Measurements from ENCODE around the gene F11R.
A peak's percentile ranks its signal among the peaks of the same experiment; 100 is the strongest.
"Not testable (repeated sequence)": the region's sequence is repeated elsewhere in the genome, so short reads cannot be mapped to it uniquely, and the experiment has no call there.

F11R gene

DNA sequence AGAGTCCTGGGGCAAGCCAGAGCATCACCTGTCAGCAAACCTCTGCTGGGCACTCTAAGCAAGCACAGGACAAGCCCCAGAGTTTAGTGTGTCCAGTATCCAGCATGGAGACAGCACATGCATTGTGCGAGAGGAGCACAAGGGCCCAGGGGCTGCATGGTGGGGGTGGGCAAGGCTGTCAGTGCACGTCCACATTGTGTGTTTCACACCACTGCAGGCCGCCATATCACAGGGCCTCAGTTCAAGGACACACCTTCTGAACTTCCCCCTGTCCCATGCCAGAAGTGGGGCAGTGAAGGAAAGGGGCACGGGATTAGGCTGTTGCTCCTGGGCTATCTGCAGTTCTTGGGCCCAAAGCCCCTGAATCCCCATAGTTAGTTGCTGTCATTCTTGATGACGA lies 18.6 kb upstream of the F11R start:
- DNase-seq, result no peak

DNA sequence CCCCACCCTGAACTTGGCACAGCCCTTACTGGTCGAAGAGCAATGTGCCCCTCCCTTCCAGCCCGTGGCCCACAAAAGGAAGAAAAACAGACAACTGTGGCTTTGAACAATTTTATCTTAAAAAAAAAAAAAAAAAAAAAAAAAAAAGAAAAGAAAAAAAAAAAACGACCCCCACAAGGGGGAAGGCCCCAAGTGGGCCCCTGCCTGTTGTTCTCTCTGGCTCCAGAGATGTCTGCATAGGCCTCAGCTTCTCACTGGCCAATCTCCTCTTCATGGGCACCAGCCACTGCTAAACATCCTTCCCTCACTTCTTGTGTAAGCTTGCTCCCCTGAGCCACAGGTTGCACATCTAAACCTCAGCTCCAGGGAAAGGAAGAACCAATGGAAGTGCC lies 18.2 kb upstream of the F11R start:
- no peak for DNase-seq

DNA sequence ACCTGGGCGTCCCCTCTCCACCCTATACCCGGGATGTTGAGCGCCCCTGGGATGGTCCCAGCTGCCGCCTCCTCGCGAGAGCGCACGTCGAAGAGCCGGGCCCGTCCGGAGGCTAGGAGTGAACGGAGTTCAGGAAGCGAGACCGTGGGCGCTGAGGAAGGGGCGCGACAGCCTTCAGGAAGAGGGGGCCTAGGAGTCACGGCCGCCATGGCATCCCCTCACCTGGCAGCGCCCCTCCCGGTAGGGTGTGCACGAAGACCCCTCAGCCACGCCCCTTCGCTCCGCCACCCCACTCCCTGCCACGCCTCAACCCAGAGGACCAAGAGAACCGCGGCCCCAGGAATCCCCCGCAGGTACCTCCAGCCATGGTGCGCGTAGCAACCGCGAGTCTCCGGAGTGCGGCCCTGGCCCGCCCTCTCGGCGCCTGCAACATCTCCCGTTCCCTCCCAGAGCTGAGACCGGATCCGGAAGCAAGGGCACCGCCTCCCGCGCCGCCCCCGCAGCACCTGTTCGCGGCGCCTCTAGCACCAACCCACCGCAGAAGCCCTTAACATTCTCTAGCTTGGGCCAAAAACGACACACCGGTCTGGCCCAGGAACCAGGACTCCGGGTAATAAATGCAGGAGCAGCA lies 17.7 kb upstream of the F11R start, which contains the start of gene TSTD1:
Gene TSTD1 (minus strand): TSS at position 442 of the 631 bp plus-strand sequence. CDS start 75 bp downstream, at position 367.
- DNase-seq, result peak; percentile 67

GRCh38 chr1:161037661-161038522 lies 16.9 kb upstream of the F11R start:
- no peak for DNase-seq

DNA sequence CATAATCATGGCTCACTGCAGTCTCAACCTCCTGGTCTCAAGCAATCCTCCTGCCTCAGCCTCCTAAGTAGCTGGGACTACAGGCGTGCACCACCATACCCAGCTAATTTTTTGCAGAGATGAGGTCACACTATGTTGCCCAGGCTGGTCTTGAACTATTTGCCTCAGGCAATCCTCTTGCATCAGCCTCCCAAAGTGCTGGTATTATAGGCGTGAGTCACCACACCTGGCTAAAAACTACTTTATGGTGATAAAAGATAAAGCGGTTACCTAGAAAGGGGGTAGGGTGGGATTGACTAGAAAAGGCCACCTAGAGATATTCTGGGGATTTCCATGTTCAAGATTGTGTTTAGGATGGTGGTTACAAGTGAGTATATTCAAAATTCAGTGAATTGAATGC lies 12.8 kb upstream of the F11R start:
- DNase-seq, result peak; percentile 61

GRCh38 chr1:161032409-161032808 lies 11.5 kb upstream of the F11R start:
- DNase-seq, result no peak

- DNase-seq, result no peak
Measured at GRCh38 chr1:161031874-161032273, 10.9 kb upstream of the F11R start.

DNA sequence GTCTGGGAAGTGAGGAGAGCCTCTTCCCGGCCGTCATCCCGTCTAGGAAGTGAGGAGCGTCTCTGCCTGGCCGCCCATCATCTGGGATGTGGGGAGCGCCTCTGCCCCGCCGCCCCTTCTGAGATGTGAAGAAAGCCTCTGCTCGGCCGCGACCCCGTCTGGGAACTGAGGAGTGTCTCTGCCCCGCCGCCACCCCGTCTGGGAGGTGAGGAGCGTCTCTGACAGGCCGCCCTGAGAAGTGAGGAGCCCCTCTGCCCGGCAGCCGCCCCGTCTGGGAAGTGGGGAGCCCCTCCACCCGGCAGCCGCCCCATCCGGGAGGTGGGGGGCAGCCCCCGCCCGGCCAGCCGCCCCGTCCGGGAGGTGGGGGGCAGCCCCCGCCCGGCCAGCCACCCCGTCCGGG lies 8.5 kb upstream of the F11R start:
- DNase-seq, result not testable (repeated sequence)

DNA sequence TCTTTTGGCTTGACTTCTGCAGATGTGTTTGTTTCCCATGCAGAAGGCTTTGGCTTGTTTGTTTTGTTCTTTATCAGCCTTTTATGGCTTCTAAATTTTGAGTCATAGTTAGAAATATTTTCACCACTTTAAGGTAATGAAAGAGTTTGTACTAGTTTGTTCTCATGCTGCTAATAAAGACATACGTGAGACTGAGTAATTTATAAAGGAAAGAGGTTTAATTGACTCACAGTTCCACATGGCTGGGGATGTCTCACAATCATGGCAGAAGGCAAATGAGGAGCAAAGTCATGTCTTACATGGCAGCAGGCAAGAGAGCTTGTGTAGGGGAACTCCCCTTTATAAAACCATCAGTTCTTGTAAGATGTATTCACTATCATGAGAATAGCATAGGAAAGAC lies 6.0 kb upstream of the F11R start:
- DNase-seq, result not testable (repeated sequence)

- not testable (repeated sequence) for DNase-seq
Measured at GRCh38 chr1:161022432-161022831, 1.5 kb upstream of the F11R start.

GRCh38 chr1:161021970-161022353 lies 1.0 kb upstream of the F11R start:
- no peak for DNase-seq

DNA sequence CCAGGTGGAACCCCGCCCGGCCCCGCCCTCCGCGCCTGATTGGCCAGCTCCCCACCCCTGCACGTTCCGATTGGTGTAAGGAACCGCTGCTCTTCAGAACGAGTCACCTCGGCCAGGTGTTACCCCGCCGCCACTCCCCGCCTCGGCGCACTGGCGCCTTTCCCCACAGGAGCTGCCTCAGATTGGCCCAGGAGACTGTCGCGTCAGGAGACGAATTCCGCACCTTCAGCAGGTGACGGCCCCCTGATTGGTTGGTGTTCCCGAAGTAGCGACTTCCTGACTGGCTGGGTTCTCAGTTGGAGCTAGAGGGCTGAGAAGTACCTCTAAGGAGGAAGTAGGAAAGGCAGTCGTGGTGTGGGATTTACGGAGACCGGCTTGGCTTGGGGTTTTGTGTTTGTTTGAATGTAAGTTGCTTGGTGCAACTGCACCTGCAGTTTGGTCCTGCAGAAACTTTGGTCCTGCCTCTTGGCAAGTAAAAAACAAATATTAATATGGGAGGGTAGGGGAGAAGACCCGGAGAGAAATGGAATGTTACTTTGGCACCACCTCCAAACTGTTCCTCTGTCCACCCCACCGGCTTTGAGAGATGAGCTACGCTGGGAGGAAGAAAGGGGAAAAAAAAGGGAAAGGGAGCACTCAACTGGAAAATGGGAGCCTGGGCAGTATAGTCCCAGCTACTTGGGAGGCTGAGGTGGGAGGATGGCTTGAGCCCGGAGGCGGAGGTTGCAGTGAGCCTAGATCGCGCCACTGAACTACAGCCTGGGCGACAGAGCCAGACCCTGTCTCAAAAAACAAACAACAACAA lies 415 bp upstream of the F11R start:
- peak; percentile 82 for DNase-seq

DNA sequence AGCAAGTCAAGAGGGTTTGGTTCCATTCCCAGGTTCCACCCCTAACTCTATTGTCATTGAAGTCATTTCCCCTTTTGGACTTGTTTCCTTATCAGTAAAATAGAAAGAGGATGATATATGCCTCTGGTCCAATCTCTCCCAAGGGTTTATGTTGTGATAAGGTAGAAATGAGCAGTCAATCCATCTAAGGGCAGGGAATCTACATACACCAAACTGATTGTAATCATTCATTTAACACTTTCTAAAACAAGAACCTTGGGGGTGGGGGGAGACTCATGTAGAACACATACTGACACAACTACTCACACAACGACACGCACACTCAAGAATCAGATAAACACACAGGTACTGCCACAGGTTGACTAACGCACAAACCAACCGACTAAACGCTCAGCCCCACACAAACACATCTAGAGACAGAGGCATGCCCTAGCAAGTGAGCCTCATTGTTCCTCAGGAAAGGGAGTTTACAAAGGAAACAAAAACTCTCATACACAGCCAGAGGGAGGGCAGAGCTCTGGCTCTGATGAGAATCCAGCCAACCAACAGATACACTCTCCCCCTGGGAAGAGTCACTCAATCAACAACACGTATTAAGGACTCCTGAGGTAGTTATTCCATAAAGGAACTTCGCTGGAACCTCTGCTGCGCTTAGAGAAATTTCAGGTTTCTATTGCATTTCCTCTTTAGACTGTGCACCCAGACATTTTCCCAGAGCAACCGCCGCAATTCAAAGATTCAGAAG lies 1.0 kb downstream of the F11R start:
- DNase-seq, result no peak

- not testable (repeated sequence) for DNase-seq
Measured at GRCh38 chr1:161019111-161019660, 1.8 kb downstream of the F11R start.

DNA sequence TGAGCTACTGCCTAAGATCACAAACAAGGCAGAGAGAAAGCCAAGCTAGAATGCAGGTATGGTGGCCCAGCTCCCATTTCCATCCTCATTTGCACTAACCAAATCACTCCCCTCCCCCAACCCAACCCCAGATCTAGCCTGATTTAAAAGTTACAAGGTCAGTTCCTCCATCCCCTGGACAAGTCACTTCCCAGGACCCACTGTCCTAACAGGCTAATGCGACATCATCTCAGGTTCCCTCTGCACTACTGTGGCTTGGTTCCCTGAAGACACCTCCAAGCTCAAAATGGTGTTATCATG lies 2.4 kb downstream of the F11R start:
- no peak for DNase-seq

GRCh38 chr1:161017756-161018630 lies 3.0 kb downstream of the F11R start:
- no peak for DNase-seq

DNA sequence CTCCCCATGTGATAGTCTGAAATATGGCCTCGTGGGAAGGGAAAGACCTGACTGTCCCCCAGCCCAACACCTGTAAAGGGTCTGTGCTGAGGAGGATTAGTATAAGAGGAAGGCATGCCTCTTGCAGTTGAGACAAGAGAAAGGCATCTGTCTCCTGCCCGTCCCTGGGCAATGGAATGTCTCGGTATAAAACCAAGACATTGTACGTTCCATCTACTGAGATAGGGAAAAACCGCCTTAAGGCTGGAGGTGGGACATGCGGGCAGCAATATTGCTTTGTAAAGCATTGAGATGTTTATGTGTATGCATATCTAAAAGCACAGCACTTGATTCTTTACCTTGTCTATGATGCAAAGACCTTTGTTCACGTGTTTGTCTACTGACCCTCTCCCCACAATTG lies 3.8 kb downstream of the F11R start:
- not testable (repeated sequence) for DNase-seq

GRCh38 chr1:161016683-161017082 lies 4.3 kb downstream of the F11R start:
- DNase-seq, result not testable (repeated sequence)

DNA sequence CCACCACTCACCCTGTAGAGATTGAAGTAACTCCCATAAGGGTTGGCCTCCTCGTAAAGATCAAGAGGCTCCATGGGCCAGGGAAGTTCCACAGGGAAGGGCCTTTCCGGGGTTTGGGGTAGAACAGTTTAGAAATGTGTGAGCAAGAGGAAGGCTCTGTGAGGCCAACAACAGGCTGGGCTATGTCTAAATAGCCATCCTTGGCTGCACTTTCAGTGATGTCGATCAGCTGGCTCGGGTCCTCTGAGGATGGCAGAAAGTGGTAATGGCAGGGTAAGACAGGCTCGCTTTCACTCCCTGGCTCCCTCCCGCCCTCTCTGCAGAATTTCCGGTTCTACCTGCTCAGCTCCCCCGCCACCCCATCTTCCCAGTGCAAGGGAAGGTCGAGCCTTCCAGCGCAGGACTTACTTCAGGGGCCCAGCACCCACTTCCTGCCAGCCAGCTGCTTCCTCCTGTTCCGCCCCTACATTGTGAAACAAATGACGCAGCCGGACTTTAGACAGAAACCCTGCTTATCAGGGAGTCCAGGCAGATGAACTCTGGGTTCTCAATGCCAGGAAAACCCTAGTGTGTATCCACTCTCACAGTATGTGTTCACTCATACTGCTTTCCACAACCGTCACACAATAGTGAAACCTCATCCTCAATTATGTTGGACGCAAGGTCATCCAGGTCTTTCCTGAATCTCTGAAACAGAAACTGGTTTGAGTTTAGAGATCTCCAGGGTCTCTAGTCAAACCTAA lies 7.3 kb downstream of the F11R start:
- peak; percentile 99 for DNase-seq

DNA sequence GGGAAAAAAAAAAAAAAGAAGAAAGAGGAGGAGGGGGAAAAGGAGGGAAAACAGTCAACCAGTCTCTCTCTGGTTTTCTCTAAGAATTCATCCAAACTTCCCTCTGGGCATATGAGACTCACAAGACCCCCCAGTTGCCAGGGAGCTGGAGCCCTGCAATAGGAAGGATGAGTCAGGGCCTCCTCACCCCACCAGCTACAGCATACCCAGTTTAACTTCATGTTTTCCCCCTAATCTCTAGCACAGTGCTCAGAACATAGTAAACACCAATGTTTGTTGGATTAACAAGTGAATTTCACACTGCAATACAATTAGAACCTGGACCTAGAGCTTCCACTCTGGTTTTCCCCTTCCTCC lies 7.8 kb downstream of the F11R start:
- peak; percentile 73 for DNase-seq

GRCh38 chr1:161012420-161012819 lies 8.5 kb downstream of the F11R start:
- DNase-seq, result no peak
